NT2/D1 (cell line): ENCODE data around the gene ACAN.

Experiments used
- YY1 ChIP-seq: IDR thresholded peaks from 2 replicates; pipeline ENCODE4 v1.6.1; 2011; ENCODE audit not compliant: insufficient read length, insufficient read depth
- ZNF274 ChIP-seq: IDR thresholded peaks from 2 replicates; pipeline ENCODE4 v1.6.1; 2011; ENCODE audit warnings: mild to moderate bottlenecking, low read depth, low read length

DNA sequence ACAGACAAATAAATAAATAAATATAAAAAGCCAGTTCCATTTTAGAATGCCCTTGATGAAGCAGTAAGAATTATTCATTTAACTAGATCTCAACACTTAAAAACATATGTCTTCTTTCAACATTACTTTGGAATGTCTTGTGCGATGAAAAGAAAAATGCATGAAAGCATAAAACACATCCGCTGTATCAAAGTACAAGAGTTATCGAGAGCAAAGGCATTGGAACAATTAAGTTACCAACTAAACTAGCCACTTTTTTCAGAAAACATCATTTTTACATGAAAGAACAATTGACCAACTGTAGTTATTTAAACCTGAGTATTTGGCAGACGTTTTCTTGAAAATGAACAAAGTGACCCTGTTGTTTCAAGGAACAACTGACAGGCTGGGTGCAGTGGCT is 27.5 kb upstream of the ACAN start:
- TF ChIP-seq YY1 = no peak
- TF ChIP-seq ZNF274 = no peak
